Measurements from ENCODE around the gene ZER1.
A peak's percentile ranks its signal among the peaks of the same experiment; 100 is the strongest.

Gene ZER1

GRCh38 chr9:128733256-128733655 lies 38.5 kb downstream of the ZER1 start:
- peak; percentile 46 for DNase-seq (ENCODE audit: low read depth)

GRCh38 chr9:128732576-128732975 lies 39.2 kb downstream of the ZER1 start:
- DNase-seq (ENCODE audit: low read depth), result no peak

GRCh38 chr9:128731691-128732090 lies 40.0 kb downstream of the ZER1 start:
- no peak for DNase-seq (ENCODE audit: low read depth)

- DNase-seq (ENCODE audit: low read depth), result no peak
Measured at GRCh38 chr9:128731093-128731492, 40.6 kb downstream of the ZER1 start.

GRCh38 chr9:128729766-128730517 lies 41.8 kb downstream of the ZER1 start:
- no peak for DNase-seq (ENCODE audit: low read depth)

GRCh38 chr9:128729302-128729701 lies 42.4 kb downstream of the ZER1 start:
- DNase-seq (ENCODE audit: low read depth), result no peak

- no peak for DNase-seq (ENCODE audit: low read depth)
Measured at GRCh38 chr9:128728298-128728697, 43.4 kb downstream of the ZER1 start.

GRCh38 chr9:128727640-128728248 lies 44.0 kb downstream of the ZER1 start:
- no peak for DNase-seq (ENCODE audit: low read depth)

- peak; percentile 28 for DNase-seq (ENCODE audit: low read depth)
Measured at GRCh38 chr9:128724744-128725211, 46.9 kb downstream of the ZER1 start.

GRCh38 chr9:128723866-128724743 lies 47.6 kb downstream of the ZER1 start, which contains the start of gene ZDHHC12:
Gene ZDHHC12 (minus strand): TSS chr9:128724127. CDS start chr9:128724093, 34 bp downstream.
- DNase-seq (ENCODE audit: low read depth), result peak; percentile 69

- DNase-seq (ENCODE audit: low read depth), result no peak
Measured at GRCh38 chr9:128723352-128723865, 48.3 kb downstream of the ZER1 start.

GRCh38 chr9:128722380-128723351 lies 49.1 kb downstream of the ZER1 start:
- DNase-seq (ENCODE audit: low read depth), result no peak

- DNase-seq (ENCODE audit: low read depth), result no peak
Measured at GRCh38 chr9:128721487-128722010, 50.2 kb downstream of the ZER1 start.

GRCh38 chr9:128720841-128721486 lies 50.8 kb downstream of the ZER1 start:
- no peak for DNase-seq (ENCODE audit: low read depth)

- DNase-seq (ENCODE audit: low read depth), result no peak
Measured at GRCh38 chr9:128719919-128720605, 51.7 kb downstream of the ZER1 start.

- no peak for DNase-seq (ENCODE audit: low read depth)
Measured at GRCh38 chr9:128718475-128718874, 53.3 kb downstream of the ZER1 start.

GRCh38 chr9:128718047-128718446 lies 53.7 kb downstream of the ZER1 start:
- DNase-seq (ENCODE audit: low read depth), result no peak

- no peak for DNase-seq (ENCODE audit: low read depth)
Measured at GRCh38 chr9:128716581-128717254, 55.0 kb downstream of the ZER1 start.

GRCh38 chr9:128715436-128715750 lies 56.3 kb downstream of the ZER1 start:
- no peak for DNase-seq (ENCODE audit: low read depth)
